B cell (primary cell): Measurements from ENCODE around the gene LYRM2. TPM values are rescaled to one million over a fixed set of nuclear protein-coding genes. Genes with fewer than 3 reads are reported as not detected.

ENCODE experiments used
- ATAC-seq: fragments of 200-7000 bp; cut with Tn5 transposase; one replicate; pipeline ENCODE4 v1.10.0; 2021; ENCODE audit warnings: low read depth, mild to moderate bottlenecking, moderate number of reproducible peaks, moderate library complexity
- CTCF ChIA-PET: fragments of 350-600 bp; sonication (Branson Sonifier 250); formaldehyde crosslinking; loops from one replicate; lab custom pipeline; 2021; ENCODE audit warnings: antibody characterized with exemption, inconsistent platforms; lab: Charles Lee
- POLR2A ChIA-PET: fragments of 350-600 bp; sonication (Branson Sonifier 250); formaldehyde crosslinking; loops from one replicate; lab custom pipeline; 2021; ENCODE audit warnings: antibody characterized with exemption; lab: Charles Lee
- DNase-seq: peaks from one replicate; pipeline ENCODE4 v3.0.0; 2013
- H2AFZ ChIP-seq: 2 replicates; pipeline ENCODE4 v1.6.1; 2012; ENCODE audit warnings: mild to moderate bottlenecking, low read depth, low read length; ENCODE audit not compliant: insufficient read depth, poor library complexity, severe bottlenecking
- H3K27ac ChIP-seq, 2 donors: 1 replicate in 1 of 2; 2 replicates in 1 of 2; pipeline ENCODE4 v1.5.1; 2012 to 2013; ENCODE audit warnings: low read length in 2 of 2, mild to moderate bottlenecking in 2 of 2, moderate library complexity in 1 of 2
- H3K27me3 ChIP-seq, 4 experiments: fragments of 200-600 bp in 1 of 4; sonication (generic) in 1 of 4; replicated peaks in 1 of 4; 1 replicate in 2 of 4; 2 replicates in 2 of 4; pipeline versions ENCODE4 v1.6.1 to v1.7.0; 2013 to 2016; ENCODE audit warnings: low read length in 3 of 4, mild to moderate bottlenecking in 2 of 4, mixed read lengths in 1 of 4, moderate library complexity in 1 of 4; ENCODE audit not compliant: insufficient read depth in 4 of 4, control insufficient read depth in 3 of 4; ENCODE audit errors: control extremely low read depth in 1 of 4
- H3K36me3 ChIP-seq, 2 experiments: replicated peaks in 1 of 2; 1 replicate in 1 of 2; 2 replicates in 1 of 2; pipeline versions ENCODE4 v1.6.1 to v1.7.1; 2013; ENCODE audit warnings: low read length in 1 of 2; ENCODE audit not compliant: insufficient read depth in 2 of 2, control insufficient read depth in 1 of 2; ENCODE audit errors: control extremely low read depth in 1 of 2, extremely low read depth in 1 of 2
- H3K4me1 ChIP-seq, 2 donors: fragments of 200-600 bp in 1 of 2; sonication (generic) in 1 of 2; 1 replicate in 1 of 2; 2 replicates in 1 of 2; pipeline versions ENCODE4 v1.5.1 to v1.6.1; 2013 to 2017; ENCODE audit warnings: low read length in 2 of 2; ENCODE audit not compliant: control insufficient read depth in 2 of 2, insufficient read depth in 2 of 2
- H3K4me2 ChIP-seq: replicated peaks from 2 replicates; pipeline ENCODE3; 2012; ENCODE audit warnings: mild to moderate bottlenecking, low read depth, low read length; ENCODE audit not compliant: poor library complexity, severe bottlenecking
- H3K4me3 ChIP-seq, 5 experiments: fragments of 200-600 bp in 1 of 5; sonication (generic) in 1 of 5; 1 replicate in 3 of 5; 2 replicates in 2 of 5; pipeline versions ENCODE4 v1.5.1 to v1.7.0; 2011 to 2016; ENCODE audit warnings: low read length in 4 of 5, mild to moderate bottlenecking in 4 of 5, low read depth in 2 of 5, control low read depth in 1 of 5, moderate library complexity in 1 of 5; ENCODE audit not compliant: insufficient read depth in 1 of 5; ENCODE audit errors: control extremely low read depth in 1 of 5, extremely low read depth in 1 of 5
- H3K79me2 ChIP-seq: fragments of 200-600 bp; sonication (generic); one replicate; pipeline ENCODE4 v1.6.0; 2016; ENCODE audit warnings: low read length; ENCODE audit not compliant: control insufficient read depth, insufficient read depth
- H3K9ac ChIP-seq: fragments of 200-600 bp; sonication (generic); 2 replicates; pipeline ENCODE4 v1.6.1; 2017; ENCODE audit warnings: mild to moderate bottlenecking, low read length, moderate library complexity
- H3K9me3 ChIP-seq, 3 donors: one replicate each; pipeline versions ENCODE4 v1.6.1 to v1.7.1; 2013; ENCODE audit warnings: low read length in 2 of 3; ENCODE audit not compliant: control insufficient read depth in 2 of 3, insufficient read depth in 1 of 3; ENCODE audit errors: control extremely low read depth in 1 of 3
- H4K20me1 ChIP-seq: 2 replicates; pipeline ENCODE4 v1.6.0; 2012; ENCODE audit warnings: mild to moderate bottlenecking, low read length; ENCODE audit not compliant: insufficient read depth, control insufficient read depth, poor library complexity, severe bottlenecking
- H3K27ac Mint-ChIP-seq: one replicate; pipeline ENCODE4 v1.8.0; 2021; ENCODE audit warnings: mixed read lengths
- H3K27me3 Mint-ChIP-seq: one replicate; pipeline ENCODE4 v1.8.0; 2021; ENCODE audit warnings: mixed read lengths
- H3K4me1 Mint-ChIP-seq: one replicate; pipeline ENCODE4 v1.8.0; 2021; ENCODE audit warnings: mixed read lengths
- H3K4me3 Mint-ChIP-seq: one replicate; pipeline ENCODE4 v1.8.0; 2021; ENCODE audit warnings: mixed read lengths
- H3K9me3 Mint-ChIP-seq: one replicate; pipeline ENCODE4 v1.8.0; 2022; ENCODE audit warnings: mixed read lengths; ENCODE audit not compliant: insufficient read depth
- EZH2 ChIP-seq: IDR thresholded peaks from 2 replicates; pipeline ENCODE4 v1.6.1; 2012; ENCODE audit warnings: borderline replicate concordance, low read depth, mild to moderate bottlenecking, moderate library complexity, low read length; ENCODE audit not compliant: insufficient read depth, poor library complexity, severe bottlenecking
- WGBS: methylation state at CpG from one replicate; pipeline ENCODE4 v1.1.5; 2013; ENCODE audit warnings: missing lambda C conversion rate; ENCODE audit not compliant: insufficient coverage; 5-methylcytosine and 5-hydroxymethylcytosine counted together
- intact Hi-C: fragments of 100-400 bp; cut with micrococcal nuclease; formaldehyde crosslinking; loops from one replicate; pipeline ENCODE4 v1.10.0; 2022
- polyA plus RNA-seq: library from polyadenylated mRNA; depleted of rRNA; stranded (reverse); fragments of >200 nt; gene quantifications from 2 replicates; pipeline ENCODE4 v1.2.3, GENCODE V29; 2012
- total RNA-seq, 2 donors: library from RNA; stranded (reverse); fragments of 120-200 nt in 1 of 2; gene quantifications; 1 replicate in 1 of 2; 2 replicates in 1 of 2; pipeline versions ENCODE4 v1.2.3 to v1.2.4, GENCODE V29; 2013 to 2022
- TF ChIP-seq, protein P1 (sequence below): fragments of 200-600 bp; IDR thresholded peaks from one replicate; pipeline ENCODE4 v1.8.0; 2022; ENCODE audit warnings: antibody characterized with exemption, mild to moderate bottlenecking

LYRM2 gene
- total and polyA plus RNA-seq, 2 donors (not counting 1 experiment from before 2014, with no cell fraction given), result 17.6 to 33.7 TPM

DNA sequence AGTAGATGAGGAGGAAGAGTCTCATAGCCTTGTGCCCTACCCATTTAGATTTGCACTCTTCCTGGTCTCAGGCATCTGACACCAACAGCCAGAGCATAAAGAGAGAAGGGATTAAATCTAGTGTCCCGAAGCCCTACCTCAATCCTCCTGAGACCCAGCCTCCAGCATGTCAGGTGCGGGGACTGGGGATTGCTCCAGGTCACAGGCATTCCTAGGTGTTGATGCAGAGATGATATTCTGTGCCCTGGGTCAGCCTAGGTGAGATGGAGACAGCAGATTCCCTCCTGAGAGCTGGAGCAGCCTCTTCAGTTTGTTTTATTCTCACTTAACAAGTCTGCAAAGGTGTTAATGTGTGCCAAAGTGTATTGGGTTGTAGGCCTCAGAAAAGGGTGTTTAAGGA lies 115.8 kb downstream of the LYRM2 start:
- POLR2A ChIA-PET, result no interaction called here
- no peak overlapping the region for H3K9ac ChIP-seq
- Mint-ChIP-seq H3K9me3 (no peaks in the 10 kb centered on the region), H3K27ac (no peak overlapping the region), H3K4me3 (no peak overlapping the region), H3K27me3 (no peaks in the 10 kb centered on the region), H3K4me1 (no peaks in the 10 kb centered on the region)
- H3K4me1 ChIP-seq, result no peaks in the 10 kb centered on the region
- H4K20me1 ChIP-seq, result no peaks in the 10 kb centered on the region
- intact Hi-C loops, result no loop called here
- no peaks in the 10 kb centered on the region for H3K27me3 ChIP-seq
- H3K9me3 ChIP-seq, result peaks cover 0 to 2% (median 0%) of the 10 kb centered on the region in 3 donors
- no peak overlapping the region for H3K27ac ChIP-seq
- no peaks in the 10 kb centered on the region for H3K36me3 ChIP-seq
- H3K4me3 ChIP-seq, result no peak overlapping the region
- CTCF ChIA-PET, result no interaction called here
- H3K4me2 ChIP-seq, result no peak overlapping the region
- ATAC-seq (no peak), DNase-seq (no peak)
- H2AFZ ChIP-seq, result no peak overlapping the region
- WGBS, result 100% methylated on average over 1 of the region's 2 CpGs
- H3K79me2 ChIP-seq, result no peaks in the 10 kb centered on the region
- TF ChIP-seq EZH2, result no peak
- TF ChIP-seq, protein P1, sequence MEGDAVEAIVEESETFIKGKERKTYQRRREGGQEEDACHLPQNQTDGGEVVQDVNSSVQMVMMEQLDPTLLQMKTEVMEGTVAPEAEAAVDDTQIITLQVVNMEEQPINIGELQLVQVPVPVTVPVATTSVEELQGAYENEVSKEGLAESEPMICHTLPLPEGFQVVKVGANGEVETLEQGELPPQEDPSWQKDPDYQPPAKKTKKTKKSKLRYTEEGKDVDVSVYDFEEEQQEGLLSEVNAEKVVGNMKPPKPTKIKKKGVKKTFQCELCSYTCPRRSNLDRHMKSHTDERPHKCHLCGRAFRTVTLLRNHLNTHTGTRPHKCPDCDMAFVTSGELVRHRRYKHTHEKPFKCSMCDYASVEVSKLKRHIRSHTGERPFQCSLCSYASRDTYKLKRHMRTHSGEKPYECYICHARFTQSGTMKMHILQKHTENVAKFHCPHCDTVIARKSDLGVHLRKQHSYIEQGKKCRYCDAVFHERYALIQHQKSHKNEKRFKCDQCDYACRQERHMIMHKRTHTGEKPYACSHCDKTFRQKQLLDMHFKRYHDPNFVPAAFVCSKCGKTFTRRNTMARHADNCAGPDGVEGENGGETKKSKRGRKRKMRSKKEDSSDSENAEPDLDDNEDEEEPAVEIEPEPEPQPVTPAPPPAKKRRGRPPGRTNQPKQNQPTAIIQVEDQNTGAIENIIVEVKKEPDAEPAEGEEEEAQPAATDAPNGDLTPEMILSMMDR, result no peak

DNA sequence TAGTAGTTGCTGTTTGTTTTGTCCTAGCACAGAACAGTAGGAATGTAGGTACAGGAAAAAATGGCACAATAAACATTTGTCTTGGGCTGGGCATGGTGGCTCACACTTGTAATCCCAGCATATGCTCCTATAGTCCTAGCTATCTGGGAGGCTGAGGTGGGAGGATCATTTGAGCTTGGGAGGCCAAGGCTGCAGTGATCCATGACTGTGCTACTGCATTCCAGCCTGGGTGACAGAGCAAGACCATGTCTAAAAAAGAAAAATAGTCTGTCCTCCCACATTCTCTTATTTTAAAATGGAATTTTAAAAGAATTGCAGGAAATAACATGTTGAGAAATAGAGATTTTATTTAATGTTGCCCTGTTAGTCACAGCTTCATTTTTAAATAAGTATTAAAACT lies 117.8 kb downstream of the LYRM2 start:
- TF ChIP-seq, protein P1, result no peak
- no peak for TF ChIP-seq EZH2
- Histone ChIP-seq H3K9me3 (peaks cover 0 to 2% (median 0%) of the 10 kb centered on the region in 3 donors), H3K4me3 (no peak overlapping the region), H3K79me2 (no peaks in the 10 kb centered on the region), H3K36me3 (no peaks in the 10 kb centered on the region), H3K4me1 (no peaks in the 10 kb centered on the region), H2AFZ (no peak overlapping the region), H3K27me3 (no peaks in the 10 kb centered on the region), H3K4me2 (no peak overlapping the region), H3K27ac (no peak overlapping the region), H3K9ac (no peak overlapping the region), H4K20me1 (no peaks in the 10 kb centered on the region)
- intact Hi-C loops, result no loop called here
- H3K27me3 Mint-ChIP-seq, result no peaks in the 10 kb centered on the region
- DNase-seq (no peak), ATAC-seq (no peak)
- H3K9me3 Mint-ChIP-seq, result no peaks in the 10 kb centered on the region
- ChIA-PET POLR2A (no interaction called here), CTCF (no interaction called here)
- no peak overlapping the region for H3K27ac Mint-ChIP-seq
- no peaks in the 10 kb centered on the region for H3K4me1 Mint-ChIP-seq
- no peak overlapping the region for H3K4me3 Mint-ChIP-seq
